Measurements from ENCODE around the gene DYRK3. TPM values are rescaled to one million over a fixed set of nuclear protein-coding genes. Genes with fewer than 3 reads are reported as not detected.

Gene DYRK3
- total and polyA plus RNA-seq, 9 of the 15 experiments (the other 6 are each of a cell fraction or from before 2014, with no cell fraction given): 4.5 to 33.7 (median 25.7) TPM

- TF ChIP-seq HNRNPLL (IDR thresholded peaks at IDR 0.05; ENCODE audit: low read depth, low read length, poor library complexity, severe bottlenecking) (no peak), MXD1 (CRISPR knock-in tag; IDR thresholded peaks at IDR 0.05; ENCODE audit: borderline replicate concordance, poor library complexity, severe bottlenecking) (no peak), ZNF586 (CRISPR knock-in tag; conservative IDR thresholded peaks at IDR 0.05) (no peak), ESRRA (IDR thresholded peaks at IDR 0.05; ENCODE audit: borderline replicate concordance, low read depth) (no peak), DACH1 (IDR thresholded peaks at IDR 0.05; ENCODE audit: partially characterized antibody) (no peak), ID3 (CRISPR knock-in tag; IDR thresholded peaks at IDR 0.05) (no peak), ID3 (tag; IDR thresholded peaks at IDR 0.05) (no peak), ATF2 (CRISPR knock-in tag; IDR thresholded peaks at IDR 0.05) (no peak), NFATC3 (IDR thresholded peaks at IDR 0.05) (no peak), MAFF (IDR thresholded peaks at IDR 0.05; ENCODE audit: low read length) (no peak), ZNF57 (CRISPR knock-in tag; IDR thresholded peaks at IDR 0.05) (no peak), SIN3B (IDR thresholded peaks at IDR 0.05; ENCODE audit: low read depth) (no peak), ZNF668 (CRISPR knock-in tag; IDR thresholded peaks at IDR 0.05) (no peak), ZNF384 (IDR thresholded peaks at IDR 0.05; ENCODE audit: low read depth, low read length) (no peak), ELF2 (CRISPR knock-in tag; IDR thresholded peaks at IDR 0.05) (peak; percentile 32; the same call in 1 of the 2 replicates), NFXL1 (CRISPR knock-in tag; IDR thresholded peaks at IDR 0.05) (no peak), RBM34 (IDR thresholded peaks at IDR 0.05; ENCODE audit: borderline replicate concordance, insufficient read depth, low read length) (no peak), TARDBP (IDR thresholded peaks at IDR 0.05) (no peak), SP1 (CRISPR knock-in tag; IDR thresholded peaks at IDR 0.05) (no peak), POLR3A (IDR thresholded peaks at IDR 0.05; ENCODE audit: borderline replicate concordance, extremely low read depth, insufficient read depth, insufficient read length) (no peak), ZNF224 (CRISPR knock-in tag; IDR thresholded peaks at IDR 0.05) (no peak), CBFA2T2 (conservative IDR thresholded peaks at IDR 0.05) (no peak), PPARD (CRISPR knock-in tag; IDR thresholded peaks at IDR 0.05) (no peak), GTF2A2 (tag; IDR thresholded peaks at IDR 0.05) (no peak), SMAD3 (CRISPR knock-in tag; conservative IDR thresholded peaks at IDR 0.05) (no peak), NCOA4 (IDR thresholded peaks at IDR 0.05; ENCODE audit: partially characterized antibody) (no peak), KDM2B (CRISPR knock-in tag; IDR thresholded peaks at IDR 0.05) (peak; percentile 4; the same call in 1 of the 2 replicates), MEF2A (IDR thresholded peaks at IDR 0.05; ENCODE audit: control insufficient read depth, low read depth, low read length) (no peak), KDM4B (IDR thresholded peaks at IDR 0.05; ENCODE audit: borderline replicate concordance in 2 of 2, low read depth in 1 of 2) (0 out of 4 replicates have a peak, but pooled peaks of 1 of the 2 experiments have one; percentile 47), ETV1 (tag; conservative IDR thresholded peaks at IDR 0.05; ENCODE audit: low read depth) (0 out of 2 replicates have a peak, but pooled peaks have one; percentile 61)
These were observed 50.6 kb downstream of the DYRK3 start (continued) for GRCh38 chr1:206685769-206686477.
